H9 (cell line): ENCODE measurements around the gene CAB39L. TPM values are rescaled to one million over a fixed set of nuclear protein-coding genes. Genes with fewer than 3 reads are reported as not detected.

Experiments
- DNase-seq: peaks from one replicate; pipeline ENCODE4 v3.0.0-alpha.2; 2017
- H2AFZ ChIP-seq: one replicate; pipeline ENCODE4 v1.6.1; 2013; ENCODE audit warnings: mild to moderate bottlenecking, low read length, control low read depth, moderate library complexity
- H2AK5ac ChIP-seq: 2 replicates; pipeline ENCODE4 v1.6.1; 2013; ENCODE audit warnings: low read length, control low read depth, mixed read lengths; ENCODE audit not compliant: insufficient read length
- H2BK120ac ChIP-seq: one replicate; pipeline ENCODE4 v1.6.1; 2013; ENCODE audit warnings: low read depth, mild to moderate bottlenecking, low read length, control low read depth, inconsistent platforms; ENCODE audit not compliant: poor library complexity, severe bottlenecking
- H2BK12ac ChIP-seq: 2 replicates; pipeline ENCODE4 v1.6.1; 2013; ENCODE audit warnings: low read length, control low read depth, mixed read lengths, low read depth; ENCODE audit not compliant: insufficient read length
- H2BK15ac ChIP-seq: 2 replicates; pipeline ENCODE4 v1.6.1; 2013; ENCODE audit warnings: low read depth, low read length, control low read depth
- H2BK20ac ChIP-seq: one replicate; pipeline ENCODE4 v1.6.1; 2013; ENCODE audit warnings: low read depth, mild to moderate bottlenecking, low read length, control low read depth, inconsistent platforms; ENCODE audit not compliant: poor library complexity, severe bottlenecking
- H2BK5ac ChIP-seq: 2 replicates; pipeline ENCODE4 v1.6.1; 2013; ENCODE audit warnings: low read length, control low read depth, mixed read lengths; ENCODE audit not compliant: insufficient read length
- H3K14ac ChIP-seq: 2 replicates; pipeline ENCODE4 v1.6.1; 2013; ENCODE audit warnings: low read length, control low read depth; ENCODE audit not compliant: insufficient read depth
- H3K18ac ChIP-seq: 2 replicates; pipeline ENCODE4 v1.6.1; 2013; ENCODE audit warnings: low read depth, mild to moderate bottlenecking, mixed read lengths, low read length, control low read depth; ENCODE audit not compliant: insufficient read length
- H3K23ac ChIP-seq: 2 replicates; pipeline ENCODE4 v1.6.1; 2013; ENCODE audit warnings: low read length, control low read depth, mixed read lengths, low read depth; ENCODE audit not compliant: insufficient read length
- H3K23me2 ChIP-seq: 2 replicates; pipeline ENCODE4 v1.6.1; 2013; ENCODE audit warnings: low read depth, mild to moderate bottlenecking, mixed read lengths, low read length, control low read depth; ENCODE audit not compliant: insufficient read length, poor library complexity, severe bottlenecking
- H3K27ac ChIP-seq: 2 replicates; pipeline ENCODE4 v1.5.1; 2013; ENCODE audit warnings: low read length, control low read depth, mixed read lengths, low read depth; ENCODE audit not compliant: insufficient read length
- H3K27me3 ChIP-seq: 2 replicates; pipeline ENCODE4 v1.6.1; 2013; ENCODE audit warnings: low read length, control low read depth, inconsistent platforms; ENCODE audit not compliant: insufficient read depth
- H3K4ac ChIP-seq: 2 replicates; pipeline ENCODE4 v1.6.1; 2013; ENCODE audit warnings: low read depth, mild to moderate bottlenecking, control low read depth, inconsistent platforms, low read length, moderate library complexity
- H3K4me1 ChIP-seq: 2 replicates; pipeline ENCODE4 v1.6.1; 2013; ENCODE audit warnings: low read length, control low read depth, inconsistent platforms; ENCODE audit not compliant: insufficient read depth
- H3K4me2 ChIP-seq: 2 replicates; pipeline ENCODE4 v1.6.1; 2013; ENCODE audit warnings: low read length, control low read depth, mixed read lengths; ENCODE audit not compliant: insufficient read length, insufficient read depth
- H3K56ac ChIP-seq: 2 replicates; pipeline ENCODE4 v1.6.1; 2013; ENCODE audit warnings: low read depth, mild to moderate bottlenecking, mixed read lengths, low read length, control low read depth; ENCODE audit not compliant: insufficient read length
- H3K79me1 ChIP-seq: 2 replicates; pipeline ENCODE4 v1.6.1; 2013; ENCODE audit warnings: low read depth, mild to moderate bottlenecking, moderate library complexity, low read length, control low read depth, inconsistent platforms; ENCODE audit not compliant: insufficient read depth, poor library complexity, severe bottlenecking
- H3K79me2 ChIP-seq: 2 replicates; pipeline ENCODE4 v1.6.1; 2013; ENCODE audit warnings: low read length, control low read depth, inconsistent platforms; ENCODE audit not compliant: insufficient read depth
- H3K9ac ChIP-seq: 2 replicates; pipeline ENCODE4 v1.6.1; 2013; ENCODE audit warnings: low read length, control low read depth, mixed read lengths; ENCODE audit not compliant: insufficient read length; ENCODE audit errors: extremely low read depth
- H3K9me3 ChIP-seq: one replicate; pipeline ENCODE4 v1.6.1; 2013; ENCODE audit warnings: low read depth, low read length, inconsistent platforms; ENCODE audit not compliant: control insufficient read depth
- H3T11ph ChIP-seq: one replicate; pipeline ENCODE4 v1.6.1; 2013; ENCODE audit warnings: mild to moderate bottlenecking, low read length, control low read depth, inconsistent platforms
- H4K20me1 ChIP-seq: one replicate; pipeline ENCODE4 v1.6.1; 2013; ENCODE audit not compliant: control insufficient read depth, insufficient read length, insufficient read depth
- H4K5ac ChIP-seq: 2 replicates; pipeline ENCODE4 v1.6.1; 2013; ENCODE audit warnings: low read depth, mild to moderate bottlenecking, mixed read lengths, low read length, control low read depth; ENCODE audit not compliant: insufficient read length
- H4K8ac ChIP-seq: replicated peaks from 2 replicates; pipeline ENCODE4 v1.6.1; 2013; ENCODE audit warnings: low read length, control low read depth, mixed read lengths, low read depth; ENCODE audit not compliant: insufficient read length
- H4K91ac ChIP-seq: 2 replicates; pipeline ENCODE4 v1.6.1; 2013; ENCODE audit warnings: low read depth, mild to moderate bottlenecking, moderate library complexity, mixed read lengths, low read length, control low read depth; ENCODE audit not compliant: insufficient read length
- H3K27ac Mint-ChIP-seq, 3 experiments: 2 replicates in 2 of 3; 3 replicates in 1 of 3; pipeline ENCODE4 v1.8.0; 2020 to 2021; ENCODE audit warnings: mixed read lengths in 3 of 3, mild to moderate bottlenecking in 1 of 3, moderate library complexity in 1 of 3
- H3K27me3 Mint-ChIP-seq: 2 replicates; pipeline ENCODE4 v1.8.0; 2021; ENCODE audit warnings: low read depth, mild to moderate bottlenecking, moderate library complexity, mixed read lengths
- H3K36me3 Mint-ChIP-seq, 3 experiments: 2 replicates in 2 of 3; 3 replicates in 1 of 3; pipeline ENCODE4 v1.8.0; 2020 to 2021; ENCODE audit warnings: low read depth in 3 of 3, mixed read lengths in 3 of 3; ENCODE audit not compliant: insufficient read depth in 1 of 3
- H3K4me1 Mint-ChIP-seq, 2 experiments: 2 replicates each; pipeline ENCODE4 v1.8.0; 2020; ENCODE audit warnings: mixed read lengths in 2 of 2
- H3K4me3 Mint-ChIP-seq, 2 experiments: 2 replicates in 1 of 2; 3 replicates in 1 of 2; pipeline ENCODE4 v1.8.0; 2020 to 2021; ENCODE audit warnings: mild to moderate bottlenecking in 2 of 2, mixed read lengths in 2 of 2, moderate library complexity in 1 of 2
- H3K9me3 Mint-ChIP-seq, 2 experiments: 2 replicates in 1 of 2; 3 replicates in 1 of 2; pipeline ENCODE4 v1.8.0; 2020; ENCODE audit warnings: mild to moderate bottlenecking in 2 of 2, mixed read lengths in 2 of 2, moderate library complexity in 1 of 2
- CTCF ChIP-seq: fragments of 200-600 bp; sonication (generic); conservative IDR thresholded peaks from 3 replicates; pipeline ENCODE4 v1.8.0; 2021; ENCODE audit warnings: antibody characterized with exemption, mild to moderate bottlenecking
- WGBS: extraction: QIAGEN DNeasy Blood & Tissue Kit; methylation state at CpG from one replicate; pipeline ENCODE4 v1.1.7; 2013; ENCODE audit warnings: missing lambda C conversion rate, low lambda C conversion rate, mixed read lengths; ENCODE audit not compliant: insufficient read length; ENCODE audit errors: extremely low coverage; 5-methylcytosine and 5-hydroxymethylcytosine counted together
- total RNA-seq: library from RNA; stranded (reverse); gene quantifications from 2 replicates; pipeline ENCODE4 v1.2.1, GENCODE V29; 2021

The CAB39L gene
- total RNA-seq, 1 experiment from 2014 or later: 6.0 TPM

DNA sequence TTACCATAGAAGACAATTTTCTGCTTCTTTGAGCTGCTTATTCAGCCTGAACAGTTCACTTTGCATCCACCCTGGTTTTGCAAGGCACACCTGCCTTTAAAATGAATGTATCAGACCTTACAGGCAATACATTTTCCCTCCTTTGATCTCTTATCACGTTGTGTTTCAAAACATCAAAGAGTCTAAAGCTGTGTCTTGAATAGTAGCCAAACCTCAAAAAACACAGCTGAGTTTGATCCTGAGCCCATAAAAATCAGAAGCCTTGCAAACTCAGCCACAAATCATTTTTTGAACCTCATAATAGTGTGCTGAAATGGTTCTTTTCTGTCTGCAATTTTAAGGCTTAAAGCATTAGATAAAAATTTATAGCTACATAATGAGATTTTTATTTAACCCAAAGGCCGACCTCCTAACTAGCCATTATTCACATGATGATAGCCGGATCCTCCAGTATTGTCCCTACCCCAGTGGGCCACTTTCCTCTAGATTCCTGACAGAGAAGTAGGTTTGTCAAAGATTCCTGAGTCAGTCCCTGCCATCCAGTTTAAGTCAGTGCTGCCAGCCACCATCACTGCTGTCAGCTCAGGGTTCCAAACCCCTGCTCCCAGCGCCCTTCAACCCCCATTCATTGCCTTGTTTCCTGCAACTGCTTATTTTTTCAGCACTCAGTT, 71.8 kb downstream of the CAB39L start:
- Histone ChIP-seq H3K27me3 (no peaks in the 10 kb centered on the region), H3K14ac (no peak overlapping the region), H2AFZ (no peak overlapping the region), H3K79me2 (no peaks in the 10 kb centered on the region), H3K18ac (no peak overlapping the region), H3K56ac (no peak overlapping the region), H2BK120ac (no peak overlapping the region), H2BK15ac (no peak overlapping the region), H2BK20ac (no peak overlapping the region), H3K27ac (no peak overlapping the region), H3K4me2 (no peak overlapping the region), H2BK5ac (no peak overlapping the region), H3K23ac (no peak overlapping the region), H3K9ac (no peak overlapping the region), H4K8ac (no peak overlapping the region), H2AK5ac (no peak overlapping the region), H4K91ac (no peak overlapping the region), H4K5ac (no peak overlapping the region), H3K23me2 (no peaks in the 10 kb centered on the region), H3T11ph (no peak overlapping the region), H4K20me1 (no peaks in the 10 kb centered on the region), H2BK12ac (no peak overlapping the region), H3K9me3 (no peaks in the 10 kb centered on the region), H3K4ac (no peak overlapping the region), H3K79me1 (no peaks in the 10 kb centered on the region), H3K4me1 (no peaks in the 10 kb centered on the region; the same call in 1 of the 2 replicates)
- H3K36me3 Mint-ChIP-seq: no peaks in the 10 kb centered on the region; a peak in 1 of 7 replicates
- no CpG with 5 or more reads among the region's 4 CpGs for WGBS
- H3K9me3 Mint-ChIP-seq: no peaks in the 10 kb centered on the region
- H3K27me3 Mint-ChIP-seq: no peaks in the 10 kb centered on the region; the same call in 1 of the 2 replicates
- H3K4me1 Mint-ChIP-seq: peaks cover 29 to 38% of the 10 kb centered on the region in 2 experiments
- TF ChIP-seq CTCF: no peak
- H3K4me3 Mint-ChIP-seq: no peak overlapping the region
- 0 out of 7 replicates have a peak overlapping the region, but pooled peaks of 1 of the 3 experiments have one; percentile 5 for H3K27ac Mint-ChIP-seq
- DNase-seq: no peak
